HFF-Myc (cell line): ENCODE data around the gene FAM234B.

Experiments used
- DNase-seq: peaks from one replicate; pipeline ENCODE4 v3.0.0-alpha.2; 2011; ENCODE audit warnings: low read depth; ENCODE audit errors: extremely low read depth
- H3K4me3 ChIP-seq: replicated peaks from 2 replicates; pipeline ENCODE4 v1.5.1; 2011; ENCODE audit warnings: low read depth, mild to moderate bottlenecking, control low read depth, low read length
- CTCF ChIP-seq: IDR thresholded peaks from 2 replicates; pipeline ENCODE4 v1.5.1; 2012; ENCODE audit warnings: mild to moderate bottlenecking, low read depth, low read length, control low read depth; ENCODE audit errors: missing control alignments

The FAM234B gene

GRCh38 chr12:13128291-13128965 is 84.2 kb downstream of the FAM234B start:
- no peak overlapping the region for H3K4me3 ChIP-seq
- TF ChIP-seq CTCF, result no peak
- peak; percentile 31 for DNase-seq

- TF ChIP-seq CTCF, result no peak
- DNase-seq, result no peak
- H3K4me3 ChIP-seq, result no peak overlapping the region
Measured at GRCh38 chr12:13130981-13131380, 86.8 kb downstream of the FAM234B start.
